ENCODE data around the gene ELP1.
"Not testable (repeated sequence)": the region's sequence is repeated elsewhere in the genome, so short reads cannot be mapped to it uniquely, and the experiment has no call there.

Gene ELP1

DNA sequence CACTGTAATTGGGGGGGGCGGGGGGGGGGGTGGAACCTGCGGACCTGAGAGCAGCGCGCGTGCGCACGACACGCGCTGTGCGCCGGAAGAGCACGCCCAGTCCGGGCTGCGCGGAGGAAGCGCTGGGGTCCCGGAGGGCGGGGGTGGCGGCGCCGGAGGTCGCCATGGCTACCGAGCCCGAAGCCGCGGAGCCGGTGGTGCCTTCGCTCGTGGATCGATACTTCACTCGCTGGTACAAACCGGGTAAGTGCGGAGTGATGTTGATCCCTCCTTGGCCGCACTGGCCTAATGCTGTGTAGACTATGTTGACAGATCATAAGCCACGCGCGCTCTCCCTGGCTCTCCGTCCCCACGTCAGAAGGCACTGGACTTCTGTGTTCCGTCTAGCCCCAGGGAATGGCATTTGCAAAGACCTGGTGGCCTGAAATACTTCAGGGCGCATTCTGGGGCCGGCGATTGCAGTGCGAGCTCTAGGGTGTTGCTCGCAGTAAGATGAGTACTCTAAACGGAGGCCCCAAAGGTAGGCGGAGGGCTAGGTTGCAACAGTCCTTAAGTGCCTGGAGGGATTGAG lies 484 bp upstream of the ELP1 start, which contains the start of gene ABITRAM:
ABITRAM (plus strand) TSS at position 78 of the 571 bp plus-strand sequence; CDS start at position 165, 87 bp downstream.
- in situ Hi-C loops (cut with MboI; ENCODE audit: low sequenced_read_pairs), result no loop called here

DNA sequence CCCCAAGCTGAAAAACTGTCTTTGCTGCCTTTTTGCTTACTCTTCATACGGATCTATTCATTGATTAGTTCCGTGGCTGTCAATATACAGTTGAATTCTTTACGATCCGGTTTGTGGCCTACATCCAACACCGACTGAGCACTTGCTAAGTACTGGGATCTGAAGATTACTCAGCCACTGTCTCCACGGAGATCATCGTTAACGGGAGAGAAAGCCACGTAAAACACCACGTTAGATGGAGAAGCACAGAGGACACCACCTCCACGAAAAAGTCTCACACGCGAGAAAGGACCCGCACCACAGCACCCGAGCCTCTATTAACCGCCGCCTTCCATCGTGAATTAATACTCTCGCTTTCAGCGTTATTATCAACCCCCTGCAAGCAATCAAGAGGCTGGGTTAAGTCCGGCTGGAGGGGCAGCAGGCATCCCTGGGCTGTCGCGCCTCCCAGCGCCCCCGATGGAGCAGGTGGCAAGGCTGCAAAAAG lies 650 bp downstream of the ELP1 start:
- in situ Hi-C loops (cut with MboI; ENCODE audit: low sequenced_read_pairs), result no loop called here

DNA sequence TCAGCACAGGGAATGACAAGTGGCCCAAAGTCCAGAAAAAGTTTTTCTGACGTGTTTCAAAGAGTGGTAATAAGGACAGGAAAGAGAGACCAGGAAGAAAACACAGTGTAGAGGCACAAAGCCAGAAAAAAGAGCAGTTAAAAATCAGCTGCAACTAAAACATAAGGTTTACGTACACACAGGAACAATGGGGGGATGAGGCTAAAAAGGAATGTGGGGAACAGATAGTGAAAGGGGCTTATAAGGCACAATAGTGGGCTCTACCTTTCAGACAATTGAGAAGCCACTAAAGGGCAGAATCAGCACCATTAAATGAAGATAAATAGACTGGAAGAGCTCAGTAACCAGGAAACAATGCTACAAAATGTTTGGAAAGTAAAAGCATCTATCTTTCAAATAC lies 5.5 kb downstream of the ELP1 start:
- in situ Hi-C loops (cut with MboI; ENCODE audit: low sequenced_read_pairs), result no loop called here

DNA sequence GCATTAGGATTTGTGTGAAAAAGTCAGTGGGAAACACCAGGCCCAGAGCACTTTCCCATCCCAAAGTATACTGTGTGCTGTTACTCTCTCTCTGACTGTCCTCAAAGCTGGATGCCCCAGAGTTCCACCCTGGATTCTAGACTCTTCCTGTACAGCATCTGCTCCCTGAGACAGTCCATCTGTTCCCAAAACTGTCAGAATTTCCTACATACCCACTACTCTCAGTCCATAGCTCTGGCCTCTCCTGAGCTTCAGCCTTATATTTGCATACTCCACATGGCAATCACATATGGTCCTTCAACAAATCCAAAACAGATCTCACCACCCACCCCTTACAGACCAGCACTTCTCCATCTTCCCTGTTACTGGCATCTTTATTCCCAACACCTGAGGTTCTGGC lies 9.5 kb downstream of the ELP1 start:
- in situ Hi-C loops (cut with MboI; ENCODE audit: low sequenced_read_pairs), result no loop called here

DNA sequence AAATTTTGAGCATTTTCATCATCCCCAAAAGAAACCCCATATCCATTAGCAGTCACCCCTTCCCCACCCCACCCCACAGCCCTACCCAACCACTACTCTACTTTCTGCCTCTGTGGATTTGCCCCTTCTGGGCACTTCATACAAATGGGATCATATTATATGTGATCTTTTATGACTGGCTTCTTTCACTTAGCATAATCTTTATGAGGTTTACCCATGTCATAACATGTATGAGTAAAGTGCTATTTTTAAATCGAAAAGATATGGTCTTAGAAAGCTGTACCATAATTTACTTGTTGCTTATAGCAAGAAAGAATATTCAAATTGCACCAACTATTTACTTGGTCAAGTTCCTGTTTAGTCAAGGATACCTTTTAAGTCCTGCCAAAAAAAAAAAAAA lies 12.7 kb downstream of the ELP1 start:
- in situ Hi-C loops (cut with MboI; ENCODE audit: low sequenced_read_pairs), result no loop called here

DNA sequence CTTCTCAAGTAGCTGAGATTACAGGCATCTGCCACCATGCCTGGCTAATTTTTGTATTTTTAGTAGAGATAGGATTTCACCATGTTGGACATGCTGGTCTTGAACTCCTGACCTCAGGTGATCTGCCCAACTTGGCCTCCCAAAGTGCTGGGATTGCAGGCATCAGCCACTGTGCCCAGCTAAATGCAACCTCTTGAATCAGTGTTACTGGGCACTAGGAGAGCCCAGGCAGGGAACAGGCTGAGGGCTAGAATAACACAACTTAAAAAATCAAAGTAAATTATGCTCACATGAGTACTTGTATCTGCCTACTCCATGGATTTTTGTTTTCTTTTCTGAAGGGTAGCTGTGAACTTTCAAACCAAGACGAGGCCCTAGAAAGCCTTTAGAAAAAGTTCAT lies 13.5 kb downstream of the ELP1 start:
- in situ Hi-C loops (cut with MboI; ENCODE audit: low sequenced_read_pairs), result not testable (repeated sequence)

DNA sequence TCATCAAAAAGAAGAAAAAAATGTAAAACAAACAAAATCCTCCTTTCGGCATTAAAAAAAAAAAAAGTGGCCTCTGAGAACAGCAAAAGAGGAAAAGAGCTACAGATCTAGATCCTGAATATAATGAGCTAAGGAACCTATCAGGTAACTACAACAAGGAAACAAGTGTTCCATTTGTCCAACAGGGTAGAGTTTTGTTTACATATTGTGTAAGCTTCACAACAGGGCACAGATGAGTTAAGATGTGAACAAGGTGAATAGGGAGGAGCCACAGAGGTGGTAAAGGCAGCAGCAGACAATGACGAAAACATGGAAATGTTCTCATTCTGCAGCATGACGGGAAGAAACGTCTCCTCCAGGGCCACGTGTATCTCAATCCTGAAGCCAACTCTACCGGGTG lies 14.4 kb downstream of the ELP1 start:
- in situ Hi-C loops (cut with MboI; ENCODE audit: low sequenced_read_pairs), result no loop called here

DNA sequence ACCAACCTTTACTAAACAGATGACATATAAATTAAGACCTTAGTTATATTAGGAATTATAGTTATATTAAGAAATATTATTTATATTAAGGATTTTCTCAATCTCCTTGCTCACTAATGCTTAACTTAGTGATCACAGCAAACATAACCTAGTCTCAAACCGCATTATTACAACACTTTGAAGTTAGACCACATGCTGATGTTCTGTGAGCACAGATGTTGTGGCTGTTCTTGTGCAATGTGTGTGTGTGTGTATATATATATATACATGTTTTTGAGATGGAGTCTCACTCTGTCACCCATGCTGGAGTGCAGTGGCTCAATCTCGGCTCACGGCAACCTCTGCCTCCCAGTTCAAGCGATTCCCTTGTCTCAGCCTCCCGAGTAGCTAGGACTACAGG lies 20.5 kb downstream of the ELP1 start:
- in situ Hi-C loops (cut with MboI; ENCODE audit: low sequenced_read_pairs), result no loop called here

DNA sequence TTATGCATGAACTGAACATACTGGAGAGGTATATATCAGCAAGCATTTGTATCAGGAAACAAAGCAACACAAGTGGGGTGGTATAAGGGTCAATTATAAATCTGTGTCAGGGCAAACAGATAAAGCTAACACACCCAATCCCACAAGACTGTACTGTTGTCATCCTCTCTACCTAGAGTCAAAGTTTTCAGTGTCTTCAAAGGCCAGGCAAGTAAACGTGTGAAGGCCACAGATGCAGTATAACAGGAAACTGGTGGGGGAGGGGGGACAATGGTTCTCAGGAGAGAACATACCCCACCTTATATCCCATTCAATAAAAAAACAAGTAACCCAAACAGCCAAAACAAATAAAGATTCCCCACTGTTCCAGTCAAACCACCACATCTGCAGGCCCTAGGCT lies 22.1 kb downstream of the ELP1 start:
- in situ Hi-C loops (cut with MboI; ENCODE audit: low sequenced_read_pairs), result no loop called here

DNA sequence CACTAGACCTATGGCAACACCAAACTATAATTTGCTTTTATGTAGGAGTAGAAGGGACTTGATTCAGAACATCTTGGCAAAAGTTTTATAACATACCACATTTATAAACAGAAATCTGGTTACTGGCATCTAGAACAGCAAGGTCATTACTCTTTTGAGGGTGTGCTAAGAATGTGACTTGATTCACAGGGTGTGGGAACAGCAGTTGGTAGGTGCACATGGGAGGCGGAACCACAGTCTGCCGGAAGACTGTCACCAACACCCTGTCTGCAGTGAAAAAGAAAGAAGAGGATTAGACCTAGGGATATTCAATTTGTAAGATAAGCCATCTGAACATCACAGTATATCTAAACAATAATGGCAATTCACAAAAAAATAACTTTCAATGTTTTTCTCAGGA lies 23.0 kb downstream of the ELP1 start:
- in situ Hi-C loops (cut with MboI; ENCODE audit: low sequenced_read_pairs), result no loop called here

DNA sequence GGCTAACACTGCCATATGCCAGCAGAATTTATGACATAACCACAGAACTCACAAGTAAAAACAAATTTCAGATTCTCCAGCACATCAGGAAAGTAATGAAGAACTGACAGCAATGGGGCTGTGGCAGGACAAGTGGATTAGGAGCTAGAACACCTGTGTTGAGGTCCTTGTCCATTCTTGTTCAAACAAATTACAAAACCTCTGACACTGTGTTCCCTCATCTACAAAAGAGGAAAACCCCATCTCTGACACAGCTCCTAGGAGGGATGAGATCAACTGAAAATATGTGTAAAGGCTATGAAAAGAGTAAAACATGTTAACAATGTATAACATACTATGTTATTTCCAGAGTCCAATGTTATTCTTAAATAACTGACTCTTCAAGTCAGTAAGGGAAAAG lies 23.5 kb downstream of the ELP1 start:
- in situ Hi-C loops (cut with MboI; ENCODE audit: low sequenced_read_pairs), result no loop called here

DNA sequence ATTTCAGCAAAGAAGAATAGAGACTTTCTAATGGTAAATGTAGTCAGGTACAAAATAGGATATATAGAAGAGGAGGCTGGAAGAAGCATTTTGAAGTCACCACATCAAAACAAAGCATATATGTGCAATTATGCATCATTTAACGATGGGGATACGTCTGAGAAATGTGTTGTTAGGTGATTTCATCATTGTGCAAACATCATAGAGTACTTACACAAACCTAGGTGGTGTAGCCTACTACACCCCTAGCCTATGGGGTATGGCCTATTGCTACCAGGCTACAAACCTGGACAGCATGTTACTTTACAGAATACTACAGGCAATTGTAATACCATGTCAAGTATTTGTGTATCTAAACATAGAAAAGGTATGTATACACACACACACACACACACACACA lies 28.4 kb downstream of the ELP1 start:
- in situ Hi-C loops (cut with MboI; ENCODE audit: low sequenced_read_pairs), result no loop called here

DNA sequence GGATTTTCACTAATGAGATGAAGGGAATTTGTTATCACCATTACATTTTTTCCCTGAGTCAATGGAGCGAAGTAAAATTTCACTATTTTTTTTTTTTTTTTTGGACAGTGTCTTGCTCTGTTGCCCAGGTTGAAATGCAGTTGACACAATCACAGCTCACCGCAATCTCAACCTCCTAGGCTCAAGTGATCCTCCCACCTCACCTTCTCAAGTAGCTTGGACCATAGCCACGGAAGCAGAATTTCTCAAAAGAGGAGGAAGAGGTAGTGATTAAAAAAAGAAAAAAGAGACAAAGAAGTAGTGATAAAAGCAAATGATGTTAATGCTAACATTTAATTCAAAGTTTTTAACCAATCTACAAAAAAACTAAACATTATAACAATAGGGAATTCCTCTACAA lies 29.8 kb downstream of the ELP1 start:
- in situ Hi-C loops (cut with MboI; ENCODE audit: low sequenced_read_pairs), result no loop called here

DNA sequence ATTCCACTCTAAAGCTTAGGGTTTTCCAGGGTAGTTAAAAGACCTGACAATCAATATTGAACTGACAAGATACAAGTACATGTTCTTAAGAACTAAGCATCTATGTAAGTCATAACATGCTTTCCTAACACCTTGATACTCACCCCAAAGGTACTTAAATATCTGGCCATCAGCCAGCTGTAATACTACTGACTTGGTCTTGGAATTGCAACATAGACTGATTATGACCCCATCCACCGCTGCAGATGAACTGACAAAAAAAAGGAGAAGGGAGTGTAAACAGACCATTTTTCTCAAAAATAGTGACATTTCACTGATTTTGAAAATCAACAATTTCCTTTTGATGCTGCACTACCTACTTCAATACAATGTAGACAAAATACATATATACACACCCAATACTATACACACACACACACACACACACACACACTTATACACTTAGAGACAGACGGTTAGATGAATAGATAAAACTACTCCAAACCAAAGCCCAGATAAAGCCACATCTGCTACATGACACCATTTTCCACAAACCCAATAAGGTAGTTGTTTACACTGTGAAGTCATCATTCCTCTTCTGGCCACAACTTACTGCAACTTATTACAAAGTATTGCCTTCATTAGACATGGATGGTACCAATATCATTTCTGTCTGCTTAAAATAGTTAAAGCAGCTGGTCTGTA lies 30.4 kb downstream of the ELP1 start:
- in situ Hi-C loops (cut with MboI; ENCODE audit: low sequenced_read_pairs), result no loop called here

DNA sequence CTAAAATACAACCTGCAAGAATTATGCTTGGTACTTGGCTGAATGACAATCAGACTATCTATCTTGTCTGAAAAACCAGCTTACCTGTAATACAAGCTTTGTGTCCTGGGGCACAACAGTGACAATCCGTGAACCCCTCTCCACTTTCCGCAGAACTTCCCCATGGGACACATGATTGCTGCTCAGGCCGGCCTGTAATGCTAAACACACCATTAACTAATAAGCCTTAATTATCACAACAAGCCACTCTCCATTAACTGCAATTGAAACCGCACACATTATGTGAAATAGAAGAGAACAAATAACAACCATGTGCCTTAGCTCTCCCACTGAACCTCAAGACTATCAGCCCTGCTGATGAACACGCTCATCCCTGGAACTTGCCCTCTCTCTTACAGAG lies 33.7 kb downstream of the ELP1 start:
- in situ Hi-C loops (cut with MboI; ENCODE audit: low sequenced_read_pairs), result no loop called here

DNA sequence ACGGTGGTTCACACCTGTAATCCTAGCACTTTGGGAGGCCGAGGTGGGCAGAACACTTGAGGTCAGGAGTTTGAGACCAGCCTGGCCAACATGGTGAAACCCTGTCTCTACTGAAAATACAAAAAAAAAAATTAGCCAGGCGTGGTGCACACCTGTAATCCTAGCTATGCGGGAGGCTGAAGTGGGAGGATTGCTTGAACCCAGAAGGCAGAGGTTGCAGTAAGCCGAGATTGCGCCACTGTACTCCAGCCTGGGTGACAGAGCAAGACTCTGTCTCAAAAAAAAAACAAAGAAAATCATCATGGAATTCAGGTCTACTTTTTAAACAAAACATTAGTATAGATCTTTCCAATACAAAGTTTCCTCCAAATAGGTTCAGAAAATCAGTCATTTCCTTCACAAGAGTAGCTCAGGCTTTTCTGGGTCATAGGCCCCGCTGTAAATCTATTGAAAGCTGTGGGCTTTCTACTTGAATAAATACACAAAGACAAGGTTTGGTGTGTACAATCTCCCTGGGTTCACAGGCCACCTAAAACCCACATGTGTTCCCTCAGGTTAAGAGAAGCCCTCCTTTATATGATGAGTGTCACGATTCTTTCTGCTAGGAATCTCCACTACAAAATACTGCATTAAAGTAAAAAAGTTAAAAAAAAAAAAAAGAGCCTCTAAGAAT lies 34.8 kb downstream of the ELP1 start:
- in situ Hi-C loops (cut with MboI; ENCODE audit: low sequenced_read_pairs), result not testable (repeated sequence)

DNA sequence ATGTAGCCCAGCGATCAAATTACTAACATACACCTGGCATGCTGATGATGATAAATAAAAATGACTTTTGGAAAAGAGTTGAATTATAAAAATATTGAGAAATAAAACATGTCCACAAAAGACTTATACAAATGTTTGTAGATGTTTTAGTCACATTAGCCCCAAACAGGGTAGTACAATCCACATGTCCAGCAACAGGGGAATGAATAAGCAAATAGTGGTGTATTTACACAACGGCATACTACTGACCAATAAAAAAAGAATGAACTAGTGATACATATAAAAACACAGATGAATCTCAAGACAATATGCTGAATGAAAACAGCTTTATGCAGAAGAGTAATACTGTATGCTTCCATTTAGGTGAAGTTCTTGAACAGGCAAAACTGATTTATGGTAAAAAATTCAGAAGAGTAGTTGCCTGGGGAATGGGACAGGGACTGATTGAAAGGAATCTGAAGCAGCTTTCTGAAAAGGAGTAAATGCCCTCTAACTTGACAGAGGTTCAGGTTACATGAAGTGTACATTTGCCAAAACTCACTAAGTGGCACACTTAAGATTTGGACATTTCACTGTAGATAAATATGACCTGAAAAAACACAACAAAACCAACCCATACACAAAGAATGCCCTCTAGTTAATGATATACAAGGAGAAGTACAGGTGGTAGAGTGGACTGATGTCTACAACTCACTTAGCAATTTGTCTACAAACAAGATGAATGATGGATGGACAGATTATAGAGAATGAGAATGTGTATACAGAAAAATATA lies 36.4 kb downstream of the ELP1 start:
- in situ Hi-C loops (cut with MboI; ENCODE audit: low sequenced_read_pairs), result no loop called here

DNA sequence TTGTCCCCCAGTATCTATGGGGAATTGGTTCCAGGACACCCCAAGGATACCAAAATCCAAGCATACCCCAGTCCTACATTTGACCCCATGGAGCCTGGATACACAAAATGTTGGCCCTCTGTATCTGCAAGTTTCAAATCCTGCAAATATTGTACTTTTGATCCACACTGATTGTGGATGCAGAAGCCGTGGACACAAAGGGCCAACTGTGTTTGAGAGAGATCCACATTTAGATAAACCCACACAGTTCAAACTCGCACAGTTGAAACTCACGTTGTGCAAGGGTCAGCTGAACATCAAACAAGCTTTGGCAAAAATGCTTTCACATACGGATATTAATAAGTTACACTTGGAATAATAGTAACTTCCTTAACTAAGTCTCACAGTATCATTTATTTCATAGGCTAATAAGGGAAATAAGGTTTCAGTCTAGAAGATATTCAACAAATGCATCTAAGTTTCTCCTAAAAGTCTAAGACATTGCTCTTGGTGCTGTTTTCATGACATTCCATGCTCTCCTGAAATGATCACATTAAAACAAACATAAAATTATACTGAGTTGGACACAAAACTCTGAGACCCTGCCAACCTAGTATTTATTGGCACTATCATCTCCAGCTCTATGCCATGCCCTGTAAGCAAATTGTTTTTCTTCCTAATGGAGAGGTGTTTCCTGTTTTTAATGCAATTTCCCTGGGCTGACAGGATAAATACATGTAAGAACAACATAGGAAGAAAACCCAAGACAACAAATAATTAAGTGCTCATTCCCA lies 39.5 kb downstream of the ELP1 start:
- in situ Hi-C loops (cut with MboI; ENCODE audit: low sequenced_read_pairs), result no loop called here

DNA sequence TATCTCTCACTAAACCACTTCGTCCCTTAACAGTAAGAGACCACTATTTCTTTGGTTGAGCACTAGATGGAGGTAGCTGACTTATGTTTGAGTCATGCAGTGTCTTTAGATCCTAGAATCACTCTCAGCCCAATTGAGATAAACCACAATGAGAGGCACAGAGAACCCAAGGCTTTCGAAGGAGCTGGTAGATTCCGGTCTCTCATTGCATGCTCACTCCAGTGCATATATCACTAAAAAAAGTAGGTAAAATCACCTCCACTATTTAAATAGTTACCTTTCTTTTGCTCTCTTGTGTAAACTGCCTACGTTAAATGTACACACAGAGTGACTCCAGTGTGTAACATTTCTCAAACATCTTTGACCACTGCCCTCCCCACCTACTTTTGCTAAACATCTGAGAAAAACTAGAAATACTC lies 44.3 kb downstream of the ELP1 start:
- in situ Hi-C loops (cut with MboI; ENCODE audit: low sequenced_read_pairs), result no loop called here

DNA sequence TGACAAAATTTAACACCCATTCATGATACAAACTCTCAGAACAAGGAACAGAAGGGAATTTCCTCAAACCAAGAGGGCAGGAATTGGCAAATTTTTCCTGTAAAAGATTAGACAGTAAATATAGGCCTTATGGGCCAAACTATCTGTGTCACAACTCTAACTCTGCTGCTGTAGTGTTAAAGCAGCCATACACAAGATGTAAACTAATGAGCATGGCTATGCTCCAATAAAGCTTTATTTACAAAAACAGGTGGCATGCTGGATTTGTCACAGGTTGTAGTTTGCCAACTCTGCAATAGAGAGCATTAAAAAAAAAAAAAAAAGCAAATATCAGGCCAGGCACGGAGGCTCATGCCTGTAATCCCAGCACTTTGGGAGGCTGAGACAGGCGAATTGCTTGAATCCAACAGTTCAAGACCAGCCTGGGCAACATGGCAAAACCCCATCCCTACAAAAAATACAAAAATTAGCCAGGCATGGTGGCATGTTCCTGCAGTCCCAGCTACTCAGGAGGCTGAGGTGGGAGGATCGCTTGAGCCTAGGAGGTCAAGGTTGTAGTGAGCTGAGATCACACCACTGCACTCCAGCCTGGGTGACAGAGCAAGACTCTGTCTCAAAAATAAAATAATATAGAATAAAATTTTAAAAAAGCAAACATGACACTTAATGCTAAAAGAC lies 47.2 kb downstream of the ELP1 start:
- in situ Hi-C loops (cut with MboI; ENCODE audit: low sequenced_read_pairs), result not testable (repeated sequence)

All from HL-60/S4 (cell line).